ENCODE data around the gene UTP25.

GRCh38 chr1:209855006-209855405 is 27.2 kb downstream of the UTP25 start:
- TF ChIP-seq POLR2A (IDR thresholded peaks at IDR 0.05; ENCODE audit: low read length) = no peak
- no peak for TF ChIP-seq GATA1 (IDR thresholded peaks at IDR 0.05; ENCODE audit: low read depth, low read length)
